ENCODE data around the gene RAVER1. TPM values are rescaled to one million over a fixed set of nuclear protein-coding genes. Genes with fewer than 3 reads are reported as not detected.

Gene RAVER1
- total and polyA plus RNA-seq, 9 of the 15 experiments (the other 6 are each of a cell fraction or from before 2014, with no cell fraction given) = 0.06 to 113 (median 7.0) TPM

GRCh38 chr19:10315335-10316214 lies 17.8 kb downstream of the RAVER1 start, which contains the start of gene FDX2 (continued):
- TF ChIP-seq, protein P1, sequence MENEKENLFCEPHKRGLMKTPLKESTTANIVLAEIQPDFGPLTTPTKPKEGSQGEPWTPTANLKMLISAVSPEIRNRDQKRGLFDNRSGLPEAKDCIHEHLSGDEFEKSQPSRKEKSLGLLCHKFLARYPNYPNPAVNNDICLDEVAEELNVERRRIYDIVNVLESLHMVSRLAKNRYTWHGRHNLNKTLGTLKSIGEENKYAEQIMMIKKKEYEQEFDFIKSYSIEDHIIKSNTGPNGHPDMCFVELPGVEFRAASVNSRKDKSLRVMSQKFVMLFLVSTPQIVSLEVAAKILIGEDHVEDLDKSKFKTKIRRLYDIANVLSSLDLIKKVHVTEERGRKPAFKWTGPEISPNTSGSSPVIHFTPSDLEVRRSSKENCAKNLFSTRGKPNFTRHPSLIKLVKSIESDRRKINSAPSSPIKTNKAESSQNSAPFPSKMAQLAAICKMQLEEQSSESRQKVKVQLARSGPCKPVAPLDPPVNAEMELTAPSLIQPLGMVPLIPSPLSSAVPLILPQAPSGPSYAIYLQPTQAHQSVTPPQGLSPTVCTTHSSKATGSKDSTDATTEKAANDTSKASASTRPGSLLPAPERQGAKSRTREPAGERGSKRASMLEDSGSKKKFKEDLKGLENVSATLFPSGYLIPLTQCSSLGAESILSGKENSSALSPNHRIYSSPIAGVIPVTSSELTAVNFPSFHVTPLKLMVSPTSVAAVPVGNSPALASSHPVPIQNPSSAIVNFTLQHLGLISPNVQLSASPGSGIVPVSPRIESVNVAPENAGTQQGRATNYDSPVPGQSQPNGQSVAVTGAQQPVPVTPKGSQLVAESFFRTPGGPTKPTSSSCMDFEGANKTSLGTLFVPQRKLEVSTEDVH (IDR thresholded peaks at IDR 0.05; ENCODE audit: low read depth, partially characterized antibody) = peak; percentile 43
- TF ChIP-seq NCOA4 (IDR thresholded peaks at IDR 0.05; ENCODE audit: partially characterized antibody) (no peak), DEAF1 (CRISPR knock-in tag; IDR thresholded peaks at IDR 0.05) (no peak), FOXK2 (conservative IDR thresholded peaks at IDR 0.05 in 1 of 2, IDR thresholded peaks at IDR 0.05 in 1 of 2; ENCODE audit: low read depth in 2 of 2) (peak; percentile 34 to 74; a peak in 2 of 4 replicates), USF1 (CRISPR knock-in tag; IDR thresholded peaks at IDR 0.05) (peak; percentile 99), CC2D1A (IDR thresholded peaks at IDR 0.05) (no peak), RERE (CRISPR knock-in tag; IDR thresholded peaks at IDR 0.05; ENCODE audit: borderline replicate concordance) (no peak), TFAP4 (CRISPR knock-in tag; IDR thresholded peaks at IDR 0.05; ENCODE audit: borderline replicate concordance) (peak; percentile 16; the same call in 1 of the 2 replicates), NUFIP1 (IDR thresholded peaks at IDR 0.05; ENCODE audit: partially characterized antibody) (no peak), ZNF589 (CRISPR knock-in tag; IDR thresholded peaks at IDR 0.05; ENCODE audit: low read depth) (no peak)
- TF ChIP-seq, protein P2, sequence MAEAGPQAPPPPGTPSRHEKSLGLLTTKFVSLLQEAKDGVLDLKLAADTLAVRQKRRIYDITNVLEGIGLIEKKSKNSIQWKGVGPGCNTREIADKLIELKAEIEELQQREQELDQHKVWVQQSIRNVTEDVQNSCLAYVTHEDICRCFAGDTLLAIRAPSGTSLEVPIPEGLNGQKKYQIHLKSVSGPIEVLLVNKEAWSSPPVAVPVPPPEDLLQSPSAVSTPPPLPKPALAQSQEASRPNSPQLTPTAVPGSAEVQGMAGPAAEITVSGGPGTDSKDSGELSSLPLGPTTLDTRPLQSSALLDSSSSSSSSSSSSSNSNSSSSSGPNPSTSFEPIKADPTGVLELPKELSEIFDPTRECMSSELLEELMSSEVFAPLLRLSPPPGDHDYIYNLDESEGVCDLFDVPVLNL (CRISPR knock-in tag; IDR thresholded peaks at IDR 0.05; ENCODE audit: low read depth) = no peak

All from K562 (cell line).